GM21825 (cell line): ENCODE data around the gene ZNF41.
"Not testable (repeated sequence)": the region's sequence is repeated elsewhere in the genome, so short reads cannot be mapped to it uniquely, and the experiment has no call there.

Source experiments
- ATAC-seq: cut with Tn5 transposase; IDR thresholded peaks from one replicate; pipeline ENCODE4 v1.9.1; 2021; ENCODE audit warnings: mild to moderate bottlenecking, moderate library complexity; ENCODE audit not compliant: unreplicated experiment

Gene ZNF41

GRCh38 chrX:47492133-47492532, 9.1 kb upstream of the ZNF41 start:
- not testable (repeated sequence) for ATAC-seq

GRCh38 chrX:47489507-47490275, 6.7 kb upstream of the ZNF41 start:
- no peak for ATAC-seq

GRCh38 chrX:47484885-47485284, 1.9 kb upstream of the ZNF41 start:
- no peak for ATAC-seq

GRCh38 chrX:47483306-47484268, 565 bp upstream of the ZNF41 start:
- no peak for ATAC-seq

- no peak for ATAC-seq
Observed at GRCh38 chrX:47482065-47482511, 934 bp downstream of the ZNF41 start.

- no peak for ATAC-seq
Observed at GRCh38 chrX:47481160-47481559, 1.9 kb downstream of the ZNF41 start.

GRCh38 chrX:47480576-47480975, 2.4 kb downstream of the ZNF41 start:
- no peak for ATAC-seq

- ATAC-seq = no peak
Observed at GRCh38 chrX:47475476-47475875, 7.5 kb downstream of the ZNF41 start.

- no peak for ATAC-seq
Observed at GRCh38 chrX:47467106-47467505, 15.9 kb downstream of the ZNF41 start.

- ATAC-seq = no peak
Observed at GRCh38 chrX:47460561-47460960, 22.5 kb downstream of the ZNF41 start.

- ATAC-seq = no peak
Observed at GRCh38 chrX:47458528-47458927, 24.5 kb downstream of the ZNF41 start.

GRCh38 chrX:47456080-47456479, 26.9 kb downstream of the ZNF41 start:
- ATAC-seq = no peak

- ATAC-seq = no peak
Observed at GRCh38 chrX:47452112-47452511, 30.9 kb downstream of the ZNF41 start.

GRCh38 chrX:47448165-47448806, 34.7 kb downstream of the ZNF41 start:
- ATAC-seq = no peak

- no peak for ATAC-seq
Observed at GRCh38 chrX:47447607-47448006, 35.4 kb downstream of the ZNF41 start.

GRCh38 chrX:47446971-47447370, 36.1 kb downstream of the ZNF41 start:
- no peak for ATAC-seq

- no peak for ATAC-seq
Observed at GRCh38 chrX:47446431-47446830, 36.6 kb downstream of the ZNF41 start.

- no peak for ATAC-seq
Observed at GRCh38 chrX:47430925-47431324, 52.1 kb downstream of the ZNF41 start.

GRCh38 chrX:47422444-47422843, 60.6 kb downstream of the ZNF41 start:
- no peak for ATAC-seq

- ATAC-seq = no peak
Observed at GRCh38 chrX:47420962-47421361, 62.1 kb downstream of the ZNF41 start.

GRCh38 chrX:47420265-47420664, 62.8 kb downstream of the ZNF41 start:
- ATAC-seq = no peak
